KOPT-K1 (cell line): Measurements from ENCODE around the gene PUM1.

Source experiments
- H3K27ac ChIP-seq: fragments of 200-600 bp; sonication (generic); 2 replicates; pipeline ENCODE4 v1.5.1; 2016; ENCODE audit warnings: antibody characterized with exemption, mild to moderate bottlenecking, low read depth, low read length; ENCODE audit not compliant: poor library complexity, severe bottlenecking
- H3K36me3 ChIP-seq: fragments of 200-600 bp; sonication (generic); 2 replicates; pipeline ENCODE4 v1.5.1; 2017; ENCODE audit warnings: antibody characterized with exemption, mild to moderate bottlenecking, low read length, moderate library complexity; ENCODE audit not compliant: insufficient read depth
- H3K9me3 ChIP-seq: fragments of 200-600 bp; sonication (generic); 2 replicates; pipeline ENCODE4 v1.5.1; 2017; ENCODE audit warnings: antibody characterized with exemption, low read length, mild to moderate bottlenecking; ENCODE audit not compliant: insufficient read depth, poor library complexity, severe bottlenecking

The PUM1 gene

DNA sequence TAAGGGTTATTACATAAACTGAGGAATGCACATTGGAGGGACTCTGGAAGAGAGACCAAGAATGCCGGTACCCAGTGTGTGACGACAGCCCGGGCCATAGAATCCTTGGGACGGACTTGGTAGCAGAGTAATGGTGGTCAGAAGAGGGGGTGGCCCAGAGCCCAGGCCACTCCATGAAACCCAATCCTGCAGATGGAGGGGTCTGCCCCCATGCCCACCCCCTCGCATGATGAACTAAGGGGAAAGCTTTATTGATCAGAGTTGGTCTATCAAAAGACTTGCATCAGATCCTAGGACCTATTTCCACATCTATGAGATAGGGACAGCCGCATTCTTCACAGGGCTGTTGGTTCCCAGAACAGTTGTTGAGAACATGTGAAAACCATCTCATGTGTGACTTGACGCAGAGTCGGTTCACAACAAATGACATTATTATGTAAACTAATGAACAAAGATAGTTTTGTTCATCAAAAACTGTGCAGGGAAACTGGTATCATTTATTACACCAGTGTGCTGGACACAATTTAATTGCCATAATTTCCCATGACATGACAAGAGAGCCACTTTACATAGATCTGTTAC, 135.5 kb downstream of the PUM1 start:
- Histone ChIP-seq H3K36me3 (peaks cover 40% of the 10 kb centered on the region), H3K9me3 (no peaks in the 10 kb centered on the region), H3K27ac (no peak overlapping the region)

DNA sequence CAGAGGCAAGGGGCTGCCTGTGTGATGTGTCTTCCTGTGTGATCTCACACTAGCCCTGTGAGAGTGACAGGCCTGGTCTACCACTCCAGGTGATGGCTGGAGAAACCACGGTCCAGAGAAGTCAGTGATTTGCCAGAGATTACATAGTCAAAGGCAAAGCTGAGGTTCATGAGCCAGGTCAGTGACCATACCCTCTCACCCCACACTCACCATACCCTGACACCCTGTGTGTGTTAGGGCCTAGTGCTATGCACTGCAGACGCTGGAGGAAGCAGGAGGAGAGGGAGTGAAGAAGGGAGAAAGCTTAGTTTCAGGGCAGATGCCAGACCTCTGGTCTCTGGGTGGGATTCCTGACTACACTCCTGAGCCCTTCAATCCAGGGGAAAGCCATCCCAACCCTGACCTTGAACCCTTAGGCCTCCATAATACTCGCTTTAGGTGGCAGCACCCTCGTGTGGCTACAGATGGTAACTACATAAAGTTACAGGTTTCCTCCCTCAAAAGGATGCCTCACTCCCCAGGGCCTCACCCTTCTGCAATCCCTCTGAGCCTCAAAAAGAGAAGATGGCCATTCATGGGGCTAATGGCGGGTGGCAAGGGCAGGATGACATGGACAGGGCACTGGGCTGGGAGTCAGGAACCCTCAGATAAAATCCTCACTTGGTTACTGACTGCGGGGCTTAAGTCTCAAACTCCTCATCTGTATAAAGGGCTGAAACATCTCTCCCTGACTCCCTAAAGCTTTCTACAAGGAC, 136.2 kb downstream of the PUM1 start:
- Histone ChIP-seq H3K9me3 (no peaks in the 10 kb centered on the region), H3K27ac (no peak overlapping the region), H3K36me3 (peaks cover 33% of the 10 kb centered on the region)

DNA sequence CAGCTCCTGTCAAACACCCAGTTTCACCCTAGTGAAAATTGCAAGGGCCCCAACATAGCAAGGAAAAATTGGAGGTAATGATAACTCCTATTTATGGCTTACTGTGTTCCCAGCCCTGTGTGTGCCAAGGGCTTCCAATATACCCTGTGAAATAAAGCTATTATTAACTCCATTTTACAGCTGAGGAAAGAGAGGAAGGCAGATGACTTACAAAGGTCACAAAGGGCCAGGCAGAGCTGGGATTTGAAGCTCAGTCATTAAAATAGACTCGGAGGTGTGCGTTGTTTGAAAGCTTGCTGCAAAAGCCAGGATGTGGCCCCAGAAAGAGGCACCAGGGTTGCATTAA, 136.8 kb downstream of the PUM1 start:
- Histone ChIP-seq H3K27ac (no peak overlapping the region), H3K9me3 (no peaks in the 10 kb centered on the region), H3K36me3 (peaks cover 27% of the 10 kb centered on the region)

DNA sequence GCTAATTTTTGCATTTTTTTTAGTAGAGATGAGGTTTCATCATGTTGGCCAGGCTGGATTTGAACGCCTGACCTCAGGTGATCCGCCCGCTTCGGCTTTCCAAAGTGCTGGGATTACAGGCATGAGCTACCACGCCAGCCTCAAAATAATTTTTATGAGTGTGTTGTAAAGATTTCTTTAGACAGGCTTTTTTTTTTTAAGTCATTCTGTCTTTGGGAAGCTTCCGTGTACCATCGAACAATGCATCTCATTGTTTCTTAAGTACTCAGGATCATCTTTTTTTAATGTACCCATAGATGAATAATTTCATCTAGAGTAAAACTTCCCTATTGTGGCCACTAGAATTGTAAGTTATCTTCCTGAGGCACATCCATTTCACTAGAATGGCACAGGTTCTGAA, 137.3 kb downstream of the PUM1 start:
- Histone ChIP-seq H3K9me3 (no peaks in the 10 kb centered on the region), H3K36me3 (peaks cover 21% of the 10 kb centered on the region), H3K27ac (no peak overlapping the region)

DNA sequence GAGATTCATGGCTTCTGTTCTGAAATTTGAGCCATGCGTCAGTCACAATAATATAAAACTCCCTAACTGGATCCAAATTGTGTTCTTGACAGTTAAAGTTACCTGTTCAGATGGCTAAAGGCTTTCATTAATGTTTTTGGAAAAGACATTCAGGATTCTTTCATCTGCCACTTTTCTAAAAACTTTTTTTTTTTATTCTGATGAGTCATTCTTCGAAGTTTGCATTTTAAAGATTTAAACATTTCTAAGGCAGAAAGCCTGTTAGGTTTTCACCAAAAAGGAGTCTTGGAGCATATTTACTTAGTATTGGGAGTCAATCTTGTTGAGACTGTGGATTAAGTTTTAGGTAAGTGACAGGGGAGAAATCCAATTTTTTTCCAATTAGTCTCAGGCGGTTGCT, 138.1 kb downstream of the PUM1 start:
- Histone ChIP-seq H3K27ac (no peak overlapping the region), H3K9me3 (no peaks in the 10 kb centered on the region), H3K36me3 (peaks cover 15% of the 10 kb centered on the region)

DNA sequence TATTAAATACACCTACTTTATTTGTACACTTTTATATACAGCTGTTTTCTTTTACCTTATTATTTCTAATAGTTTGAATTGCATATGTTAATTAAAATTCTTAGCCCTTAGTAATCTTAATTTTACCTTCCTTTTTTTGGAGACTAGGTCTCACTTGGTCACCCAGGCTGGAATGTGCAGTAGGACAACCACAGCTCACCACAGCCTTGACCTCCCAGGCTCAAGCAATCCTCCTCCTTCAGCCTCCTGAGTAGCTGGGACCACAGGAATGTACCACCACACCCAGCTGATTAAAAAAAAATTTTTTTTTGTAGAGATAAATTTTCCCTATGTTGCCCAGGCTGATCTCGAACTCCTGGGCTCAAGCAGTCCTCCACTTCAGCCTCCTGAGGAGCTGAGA, 141.9 kb downstream of the PUM1 start:
- H3K36me3 ChIP-seq, result no peaks in the 10 kb centered on the region
- H3K9me3 ChIP-seq, result no peaks in the 10 kb centered on the region
- no peak overlapping the region for H3K27ac ChIP-seq

DNA sequence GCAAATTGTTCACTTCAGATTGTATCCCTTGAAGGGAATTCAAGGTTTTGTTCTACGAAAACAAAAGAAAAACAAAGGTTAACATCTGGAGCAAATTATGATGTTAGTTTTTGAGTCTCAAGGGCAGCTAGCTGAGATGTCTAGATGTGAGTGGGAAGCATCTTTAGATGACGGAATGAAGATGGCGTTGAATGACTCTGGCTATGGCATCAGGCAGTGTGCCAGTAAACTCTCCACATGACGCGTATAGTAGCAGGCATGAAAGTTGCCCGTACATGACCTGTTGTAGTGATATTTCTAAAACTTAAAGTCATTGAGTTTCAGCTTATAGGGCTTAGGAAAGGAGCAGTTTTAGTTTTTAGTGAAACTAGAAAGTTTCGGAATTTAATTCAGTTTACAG, 144.7 kb downstream of the PUM1 start:
- H3K36me3 ChIP-seq, result no peaks in the 10 kb centered on the region
- no peak overlapping the region for H3K27ac ChIP-seq
- H3K9me3 ChIP-seq, result no peaks in the 10 kb centered on the region

DNA sequence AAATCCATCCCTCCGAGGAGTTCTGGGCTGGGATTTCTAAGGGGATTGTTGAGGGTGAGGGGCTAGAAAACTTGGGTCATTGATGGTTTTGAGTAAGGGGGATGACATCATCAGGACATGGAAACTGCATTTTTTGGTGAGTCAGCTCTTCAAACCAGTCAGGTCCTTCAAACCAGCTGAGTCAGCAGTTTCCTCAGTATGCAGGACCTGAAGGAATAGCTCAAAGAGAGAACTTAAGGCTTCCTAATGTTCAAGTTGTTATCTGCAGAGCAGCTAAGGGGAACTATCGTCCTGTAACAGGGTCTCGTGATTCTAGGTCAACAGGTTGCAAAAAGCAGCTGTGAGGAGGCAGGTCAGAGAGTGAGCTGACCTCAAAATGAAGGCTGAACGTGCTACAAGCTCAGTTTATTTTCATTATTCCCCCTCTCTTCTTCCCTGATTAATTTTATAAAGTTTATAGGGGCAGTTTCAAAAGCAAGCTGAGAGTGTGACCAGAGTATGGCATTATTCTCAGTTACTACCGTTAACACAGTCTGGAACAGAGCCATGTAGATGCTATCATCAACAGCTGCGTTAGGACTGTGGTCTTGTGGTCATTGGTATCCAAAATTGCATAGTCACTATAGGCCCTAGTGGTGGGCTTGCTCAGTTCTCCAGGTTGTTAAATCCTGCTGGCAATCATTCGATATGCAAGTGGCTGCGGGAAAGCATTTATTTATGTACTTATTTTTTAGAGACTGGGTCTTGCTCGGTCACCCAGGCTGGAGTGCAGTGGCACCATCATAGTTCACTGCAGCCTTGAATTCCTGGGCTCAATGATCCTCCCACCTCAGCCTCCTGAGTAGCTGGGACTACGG, 146.3 kb downstream of the PUM1 start:
- no peaks in the 10 kb centered on the region for H3K9me3 ChIP-seq
- no peaks in the 10 kb centered on the region for H3K36me3 ChIP-seq
- no peak overlapping the region for H3K27ac ChIP-seq

DNA sequence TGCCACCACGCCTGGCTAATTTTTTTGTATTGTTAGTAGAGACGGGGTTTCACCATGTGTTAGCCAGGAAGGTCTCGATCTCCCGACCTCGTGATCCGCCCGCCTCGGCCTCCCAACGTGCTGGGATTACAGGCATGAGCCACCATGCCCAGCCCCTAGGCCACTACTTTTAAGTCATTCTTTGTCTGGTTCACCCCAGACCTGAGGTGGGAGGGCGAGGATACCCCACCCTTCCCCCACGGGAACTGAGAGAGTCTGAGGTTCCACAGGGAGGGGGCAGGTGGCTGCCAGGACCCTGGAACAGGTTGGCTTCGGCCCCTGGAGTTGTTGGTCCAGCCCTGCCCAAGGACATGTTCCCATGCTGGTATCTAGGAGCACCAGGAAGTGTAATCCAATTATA, 149.2 kb downstream of the PUM1 start:
- Histone ChIP-seq H3K9me3 (no peaks in the 10 kb centered on the region), H3K36me3 (no peaks in the 10 kb centered on the region), H3K27ac (no peak overlapping the region)

DNA sequence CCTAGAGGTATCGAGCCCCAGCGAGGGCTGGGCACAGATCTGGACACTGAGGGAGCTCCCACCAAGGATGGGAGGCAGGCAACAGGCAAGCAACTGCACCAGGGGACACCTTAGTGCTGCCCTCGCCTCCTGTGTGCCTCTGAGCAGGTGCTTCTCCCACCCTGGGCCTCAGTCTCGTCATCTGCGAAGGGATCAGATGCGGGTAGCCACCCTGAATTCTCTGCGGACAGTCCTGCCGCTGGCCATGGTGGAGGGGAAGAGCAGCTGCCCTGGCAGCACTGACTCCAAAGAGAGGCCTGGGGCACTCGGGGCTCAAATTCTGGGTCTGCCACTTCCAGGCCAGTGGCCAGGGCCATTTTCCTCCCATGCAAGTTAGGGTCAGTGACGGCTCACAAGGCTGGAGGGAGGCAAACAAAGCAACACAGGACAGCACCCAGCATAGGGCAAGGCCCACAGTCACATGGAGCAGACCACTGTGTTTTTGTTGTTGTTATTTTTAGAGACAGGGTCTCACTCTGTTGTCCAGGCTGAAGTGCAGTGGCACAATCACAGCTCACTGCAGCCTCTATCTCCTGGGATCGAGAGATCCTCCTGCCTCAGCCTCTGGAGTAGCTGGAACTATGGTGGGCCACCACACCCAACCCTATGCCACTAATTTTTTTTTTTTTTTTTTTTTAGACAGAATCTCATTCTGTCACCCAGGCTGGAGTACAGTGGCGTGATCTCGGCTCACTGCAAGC, 149.9 kb downstream of the PUM1 start:
- Histone ChIP-seq H3K36me3 (no peaks in the 10 kb centered on the region), H3K9me3 (no peaks in the 10 kb centered on the region), H3K27ac (no peak overlapping the region)

DNA sequence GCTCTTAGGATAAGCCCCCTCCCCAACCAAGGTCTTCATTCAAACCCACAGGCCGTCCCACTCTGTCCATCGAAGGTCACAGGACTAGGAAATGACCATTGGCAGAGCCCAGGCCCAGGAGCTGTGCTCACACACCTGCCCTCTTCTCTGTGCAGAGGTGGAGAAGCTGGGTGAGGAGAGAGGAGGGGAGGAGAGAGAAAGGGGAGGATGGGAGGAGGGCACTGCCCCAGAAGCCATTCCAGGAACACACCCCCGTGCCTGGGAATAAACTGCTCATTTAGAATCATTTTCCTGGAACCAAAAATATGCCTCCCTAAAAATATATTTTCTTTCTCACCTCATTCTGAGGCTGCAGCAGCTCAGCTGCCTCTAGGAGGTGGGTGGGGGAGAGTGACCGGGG, 150.6 kb downstream of the PUM1 start:
- no peaks in the 10 kb centered on the region for H3K9me3 ChIP-seq
- no peak overlapping the region for H3K27ac ChIP-seq
- no peaks in the 10 kb centered on the region for H3K36me3 ChIP-seq

DNA sequence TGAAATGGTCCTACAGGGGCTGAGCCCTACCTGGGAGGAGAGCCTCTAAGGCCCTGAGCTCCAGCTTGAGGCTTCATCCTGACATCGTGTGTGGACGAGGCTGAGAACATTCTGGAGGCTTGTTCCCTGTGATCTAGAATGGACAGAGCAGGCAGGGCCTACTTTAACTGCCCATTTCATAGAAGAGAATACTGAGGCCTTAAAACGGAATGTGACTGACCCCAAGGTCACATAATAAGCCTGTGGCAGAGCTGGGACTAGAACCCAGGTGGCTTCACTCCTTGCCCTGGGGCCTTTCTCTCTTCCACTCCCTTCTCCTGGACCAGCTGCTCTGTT, 151.0 kb downstream of the PUM1 start:
- H3K27ac ChIP-seq, result no peak overlapping the region
- H3K36me3 ChIP-seq, result no peaks in the 10 kb centered on the region
- no peaks in the 10 kb centered on the region for H3K9me3 ChIP-seq

DNA sequence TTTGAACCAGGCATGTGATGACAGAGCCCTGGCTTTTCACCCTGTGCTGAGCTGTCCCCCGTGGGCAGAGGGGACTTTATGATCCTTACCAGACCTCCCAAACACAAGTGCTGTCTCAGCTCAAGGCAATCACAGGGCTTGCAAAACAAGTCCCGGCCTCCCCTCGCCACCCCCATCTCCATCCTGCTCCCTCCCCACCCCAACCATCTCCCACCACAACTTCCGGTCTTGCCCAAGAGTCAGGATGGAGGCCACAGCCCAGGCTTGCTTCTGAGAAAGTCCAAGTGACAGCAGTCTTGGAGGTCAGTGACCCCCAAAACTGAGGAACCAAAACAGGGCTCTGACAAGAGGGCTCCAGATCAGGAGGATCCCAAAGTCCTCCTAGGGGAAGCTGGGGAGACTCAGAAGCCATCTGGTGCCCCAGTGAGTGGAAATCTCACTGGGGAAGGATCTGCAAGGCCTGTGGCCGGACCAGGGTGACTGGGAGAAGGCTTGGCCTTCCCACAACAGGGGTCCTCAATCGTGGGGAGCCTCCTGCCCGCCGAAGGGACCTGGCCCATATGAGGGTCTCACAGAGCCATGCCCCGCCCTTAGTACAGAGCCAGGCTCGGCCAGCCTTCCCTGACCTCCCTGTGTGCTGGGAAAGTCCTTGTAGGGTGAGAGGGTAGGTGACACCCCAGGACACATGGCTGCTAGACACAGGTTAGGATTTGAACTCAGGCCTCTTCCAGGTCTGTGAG, 152.4 kb downstream of the PUM1 start:
- Histone ChIP-seq H3K36me3 (no peaks in the 10 kb centered on the region), H3K27ac (no peak overlapping the region)

DNA sequence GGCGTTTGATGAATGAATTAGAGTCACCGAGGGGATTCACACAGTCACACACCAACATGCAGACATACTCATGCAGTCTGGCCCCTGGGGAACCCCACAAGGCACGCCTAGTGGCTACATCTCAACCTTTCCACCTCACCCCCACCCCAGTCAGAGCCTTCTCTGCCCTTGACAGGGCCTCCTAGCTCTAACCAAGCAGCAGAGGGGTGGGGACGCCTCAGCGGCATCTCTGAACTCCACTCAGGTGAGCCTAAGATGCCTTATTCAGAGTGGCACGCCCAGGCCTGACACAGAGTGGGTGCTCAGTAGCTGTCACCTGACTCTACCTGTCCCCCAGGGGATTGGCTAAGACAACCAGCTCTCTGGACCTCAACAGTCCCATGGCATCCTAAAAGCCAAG, 153.3 kb downstream of the PUM1 start:
- no peak overlapping the region for H3K27ac ChIP-seq
- no peaks in the 10 kb centered on the region for H3K36me3 ChIP-seq
- H3K9me3 ChIP-seq, result no peaks in the 10 kb centered on the region

More for the DNA sequence above, 152.4 kb downstream of the PUM1 start:
- H3K9me3 ChIP-seq, result no peaks in the 10 kb centered on the region
